ENCODE data around the gene NLK. TPM values are rescaled to one million over a fixed set of nuclear protein-coding genes. Genes with fewer than 3 reads are reported as not detected.

Gene NLK
- total RNA-seq, 1 experiment from 2014 or later, result 14.6 TPM

- ChIA-PET CTCF (interaction anchor here (0.7 to 1.4 kb wide), 3 partner anchors 8 to 165 kb away, joined by 3 to 5 read pairs (median 3); no protein-coding TSS in a partner anchor), POLR2A (interaction anchor here (0.6 to 3.2 kb wide), 9 partner anchors 11 to 164 kb away, joined by 3 to 23 read pairs (median 3); partner anchors contain the start of genes LYRM9 and NLK)
- Mint-ChIP-seq H3K4me3 (ENCODE audit: unreplicated experiment) (peak overlapping the region; percentile 44), H3K9me3 (ENCODE audit: unreplicated experiment) (no peaks in the 10 kb centered on the region), H3K4me1 (ENCODE audit: insufficient read depth, unreplicated experiment) (peaks cover 14% of the 10 kb centered on the region), H3K27me3 (ENCODE audit: insufficient read depth, unreplicated experiment) (no peaks in the 10 kb centered on the region), H3K36me3 (ENCODE audit: insufficient read depth, unreplicated experiment) (no peaks in the 10 kb centered on the region), H3K27ac (ENCODE audit: low read depth, unreplicated experiment) (peak overlapping the region; percentile 75)
- peak; percentile 64 for DNase-seq (ENCODE audit: unreplicated experiment)
- BruUV-seq (replicated peaks), result no TSS peak
- no peak for TF ChIP-seq CTCF (IDR thresholded peaks at IDR 0.05; ENCODE audit: unreplicated experiment)
- intact Hi-C loops (cut with micrococcal nuclease), result no loop called here
Observed at GRCh38 chr17:28057731-28058246, 15.3 kb downstream of the NLK start.

- H3K36me3 Mint-ChIP-seq (ENCODE audit: insufficient read depth, unreplicated experiment), result no peaks in the 10 kb centered on the region
- BruUV-seq (replicated peaks), result no TSS peak
- TF ChIP-seq CTCF (IDR thresholded peaks at IDR 0.05; ENCODE audit: unreplicated experiment), result no peak
- intact Hi-C loops (cut with micrococcal nuclease), result no loop called here
- H3K27ac Mint-ChIP-seq (ENCODE audit: low read depth, unreplicated experiment), result no peak overlapping the region
- no peaks in the 10 kb centered on the region for H3K9me3 Mint-ChIP-seq (ENCODE audit: unreplicated experiment)
- H3K4me3 Mint-ChIP-seq (ENCODE audit: unreplicated experiment), result no peak overlapping the region
- no peak for DNase-seq (ENCODE audit: unreplicated experiment)
- H3K27me3 Mint-ChIP-seq (ENCODE audit: insufficient read depth, unreplicated experiment), result no peaks in the 10 kb centered on the region
- ChIA-PET CTCF (interaction anchor here (1.0 kb wide), 1 partner anchor 16 kb away, joined by 3 read pairs; no protein-coding TSS in a partner anchor), POLR2A (interaction anchor here (0.6 to 2.8 kb wide), 7 partner anchors 9 to 1120 kb away, joined by 3 to 23 read pairs (median 4); partner anchors contain the start of gene MYO18A)
- H3K4me1 Mint-ChIP-seq (ENCODE audit: insufficient read depth, unreplicated experiment), result peaks cover 14% of the 10 kb centered on the region
Observed at GRCh38 chr17:28059675-28060074, 17.2 kb downstream of the NLK start.

- H3K4me3 Mint-ChIP-seq (ENCODE audit: unreplicated experiment), result no peak overlapping the region
- no peak for TF ChIP-seq CTCF (IDR thresholded peaks at IDR 0.05; ENCODE audit: unreplicated experiment)
- CTCF ChIA-PET, result interaction anchor here (0.6 to 0.9 kb wide), 2 partner anchors 8 to 36 kb away, joined by 3 read pairs; no protein-coding TSS in a partner anchor
- H3K36me3 Mint-ChIP-seq (ENCODE audit: insufficient read depth, unreplicated experiment), result no peaks in the 10 kb centered on the region
- peaks cover 13% of the 10 kb centered on the region for H3K4me1 Mint-ChIP-seq (ENCODE audit: insufficient read depth, unreplicated experiment)
- H3K27me3 Mint-ChIP-seq (ENCODE audit: insufficient read depth, unreplicated experiment), result no peaks in the 10 kb centered on the region
- no peak for DNase-seq (ENCODE audit: unreplicated experiment)
- intact Hi-C loops (cut with micrococcal nuclease), result no loop called here
- peak overlapping the region; percentile 17 for H3K27ac Mint-ChIP-seq (ENCODE audit: low read depth, unreplicated experiment)
- no peaks in the 10 kb centered on the region for H3K9me3 Mint-ChIP-seq (ENCODE audit: unreplicated experiment)
- POLR2A ChIA-PET, result interaction anchor here (1.5 kb wide), 1 partner anchor 9 kb away, joined by 4 read pairs; no protein-coding TSS in a partner anchor
- no TSS peak for BruUV-seq (replicated peaks)
Observed at GRCh38 chr17:28065706-28066105, 23.2 kb downstream of the NLK start.

GRCh38 chr17:28069061-28069460 is 26.6 kb downstream of the NLK start:
- Mint-ChIP-seq H3K9me3 (ENCODE audit: unreplicated experiment) (peaks cover 14% of the 10 kb centered on the region), H3K4me1 (ENCODE audit: insufficient read depth, unreplicated experiment) (peaks cover 13% of the 10 kb centered on the region), H3K27me3 (ENCODE audit: insufficient read depth, unreplicated experiment) (no peaks in the 10 kb centered on the region), H3K4me3 (ENCODE audit: unreplicated experiment) (no peak overlapping the region), H3K27ac (ENCODE audit: low read depth, unreplicated experiment) (no peak overlapping the region), H3K36me3 (ENCODE audit: insufficient read depth, unreplicated experiment) (peaks cover 8% of the 10 kb centered on the region)
- BruUV-seq (replicated peaks), result no TSS peak
- no peak for DNase-seq (ENCODE audit: unreplicated experiment)
- ChIA-PET CTCF (no interaction called here), POLR2A (interaction anchor here (2.3 kb wide), 1 partner anchor 9 kb away, joined by 9 read pairs; no protein-coding TSS in a partner anchor)
- TF ChIP-seq CTCF (IDR thresholded peaks at IDR 0.05; ENCODE audit: unreplicated experiment), result no peak
- intact Hi-C loops (cut with micrococcal nuclease), result no loop called here

Data from MCF 10A (cell line).